A549 (cell line): Measurements from ENCODE around the gene KIT. TPM values are rescaled to one million over a fixed set of nuclear protein-coding genes. Genes with fewer than 3 reads are reported as not detected.

Source experiments
- ATAC-seq, 2 experiments: fragments of 200-7000 bp in 1 of 2; fragments of >200 bp in 1 of 2; cut with Nextera tagmentation in 1 of 2; cut with Tn5 transposase in 1 of 2; 3 replicates each; pipeline versions ENCODE4 v1.8.0 to v1.9.1; 2018 to 2020; ENCODE audit warnings: mild to moderate bottlenecking in 1 of 2, moderate library complexity in 1 of 2
- CTCF ChIA-PET: fragments of 300-600 bp; sonication (Branson Sonifier 250); formaldehyde crosslinking; extraction: SDS; loops from one replicate; lab custom pipeline; 2021; ENCODE audit warnings: antibody characterized with exemption, inconsistent platforms; lab: Yijun Ruan, JAX
- POLR2A ChIA-PET: fragments of 350-600 bp; formaldehyde crosslinking; extraction: SDS; loops from one replicate; lab custom pipeline; 2021; ENCODE audit warnings: antibody characterized with exemption, inconsistent platforms; lab: Yijun Ruan, JAX
- DNase-seq, 2 experiments: peaks; one replicate each; pipeline versions ENCODE4 v3.0.0 to v3.0.0-alpha.2; 2011 to 2016; ENCODE audit warnings: low read depth in 1 of 2, low spot score in 1 of 2
- FAIRE-seq: peaks from 2 replicates; lab custom pipeline; 2011; peaks lifted over from hg19 to GRCh38; lab: Jason Lieb, UNC
- H3K27ac ChIP-seq, 2 experiments: fragments of >200 bp; sonication (Bioruptor Twin); formaldehyde crosslinking; 3 replicates each; pipeline ENCODE4 v1.5.1; 2016 to 2017
- H3K4me1 ChIP-seq: fragments of >200 bp; sonication (Bioruptor Twin); formaldehyde crosslinking; 3 replicates; pipeline ENCODE4 v1.6.1; 2016
- H3K4me2 ChIP-seq: fragments of >200 bp; sonication (Bioruptor Twin); formaldehyde crosslinking; 3 replicates; pipeline ENCODE4 v1.6.1; 2016
- H3K4me3 ChIP-seq: fragments of >200 bp; sonication (Bioruptor Twin); formaldehyde crosslinking; 3 replicates; pipeline ENCODE4 v1.5.1; 2016
- H3K9me3 ChIP-seq: fragments of >200 bp; sonication (Bioruptor Twin); formaldehyde crosslinking; 3 replicates; pipeline ENCODE4 v1.6.1; 2016
- BHLHE40 ChIP-seq: IDR thresholded peaks from 2 replicates; pipeline ENCODE4 v1.6.1; 2012; ENCODE audit warnings: low read depth, low read length, inconsistent platforms
- CBX2 ChIP-seq: fragments of 200-600 bp; sonication (generic); IDR thresholded peaks from 2 replicates; pipeline ENCODE4 v1.6.1; 2016; ENCODE audit warnings: low read depth, mild to moderate bottlenecking, borderline replicate concordance
- CEBPB ChIP-seq, 2 experiments: fragments of >200 bp in 1 of 2; sonication (Bioruptor Twin) in 1 of 2; formaldehyde crosslinking in 1 of 2; IDR thresholded peaks; 2 replicates each; pipeline ENCODE4 v1.6.1; 2012 to 2016
- EP300 ChIP-seq, 2 experiments: fragments of >200 bp; sonication (Bioruptor Twin); formaldehyde crosslinking; IDR thresholded peaks; 2 replicates in 1 of 2; 3 replicates in 1 of 2; pipeline ENCODE4 v1.6.1; 2016 to 2017
- FOXS1 ChIP-seq: fragments of 250-450 bp; sonication (Bioruptor Pico); IDR thresholded peaks from 2 replicates; pipeline ENCODE4 v1.5.0; 2020; ENCODE audit warnings: mild to moderate bottlenecking, moderate library complexity
- GATA3 ChIP-seq: IDR thresholded peaks from 2 replicates; pipeline ENCODE4 v1.6.1; 2012; ENCODE audit warnings: borderline replicate concordance
- HDAC2 ChIP-seq: fragments of 200-600 bp; sonication (generic); IDR thresholded peaks from 2 replicates; pipeline ENCODE4 v1.6.1; 2016
- HEYL ChIP-seq: fragments of 250-450 bp; sonication (Bioruptor Pico); IDR thresholded peaks from 2 replicates; pipeline ENCODE4 v1.8.0; 2021; ENCODE audit warnings: mild to moderate bottlenecking, moderate library complexity
- HOXA7 ChIP-seq: fragments of 250-450 bp; sonication (Bioruptor Pico); IDR thresholded peaks from 2 replicates; pipeline ENCODE4 v1.5.0; 2020; ENCODE audit warnings: mild to moderate bottlenecking, moderate library complexity
- HOXB13 ChIP-seq: fragments of 250-450 bp; sonication (Bioruptor Pico); IDR thresholded peaks from 2 replicates; pipeline ENCODE4 v1.5.0; 2020; ENCODE audit warnings: low read depth, mild to moderate bottlenecking, moderate library complexity
- JUNB ChIP-seq: fragments of >200 bp; sonication (Bioruptor Twin); formaldehyde crosslinking; IDR thresholded peaks from 2 replicates; pipeline ENCODE4 v1.6.1; 2016
- KDM1A ChIP-seq: fragments of 200-600 bp; sonication (generic); IDR thresholded peaks from 2 replicates; pipeline ENCODE4 v1.6.1; 2016; ENCODE audit warnings: low read depth, mild to moderate bottlenecking
- MAFK ChIP-seq: fragments of 450-650 bp; IDR thresholded peaks from 2 replicates; pipeline ENCODE4 v1.6.1; 2014; ENCODE audit not compliant: partially characterized antibody
- MAZ ChIP-seq: fragments of 150-350 bp; IDR thresholded peaks from 2 replicates; pipeline ENCODE4 v1.6.1; 2014; ENCODE audit warnings: antibody characterized with exemption, low read depth, low read length, borderline replicate concordance
- MYC ChIP-seq: IDR thresholded peaks from 2 replicates; pipeline ENCODE4 v1.6.1; 2012; ENCODE audit warnings: mild to moderate bottlenecking, inconsistent platforms, low read length, improper control_type of control experiment, borderline replicate concordance
- NFE2L2 ChIP-seq: fragments of 150-350 bp; conservative IDR thresholded peaks from 2 replicates; pipeline ENCODE4 v1.6.1; 2014; ENCODE audit warnings: low read length
- NPAS2 ChIP-seq: fragments of 250-450 bp; sonication (Bioruptor Pico); IDR thresholded peaks from 2 replicates; pipeline ENCODE4 v1.8.0; 2022; ENCODE audit warnings: mild to moderate bottlenecking, moderate library complexity, borderline replicate concordance
- NR3C1 ChIP-seq: fragments of >200 bp; sonication (Bioruptor Twin); formaldehyde crosslinking; IDR thresholded peaks from 3 replicates; pipeline ENCODE4 v1.6.1; 2017
- PHF8 ChIP-seq: fragments of 200-600 bp; sonication (generic); IDR thresholded peaks from 2 replicates; pipeline ENCODE4 v1.6.1; 2016; ENCODE audit warnings: low read depth, mild to moderate bottlenecking, antibody characterized with exemption, moderate library complexity, borderline replicate concordance
- POLR2A ChIP-seq: IDR thresholded peaks from 2 replicates; pipeline ENCODE4 v1.6.1; 2012; ENCODE audit warnings: mild to moderate bottlenecking, low read length
- RARB ChIP-seq: fragments of 250-450 bp; sonication (Bioruptor Pico); IDR thresholded peaks from 2 replicates; pipeline ENCODE4 v1.8.0; 2021; ENCODE audit warnings: mild to moderate bottlenecking, moderate library complexity
- RFX5 ChIP-seq: fragments of 450-650 bp; IDR thresholded peaks from 2 replicates; pipeline ENCODE4 v1.7.1; 2014; ENCODE audit warnings: antibody characterized with exemption, mild to moderate bottlenecking, moderate library complexity
- SMC3 ChIP-seq: fragments of >200 bp; sonication (Bioruptor Twin); formaldehyde crosslinking; IDR thresholded peaks from 3 replicates; pipeline ENCODE4 v1.6.1; 2018; ENCODE audit warnings: inconsistent platforms
- SREBF2 ChIP-seq: fragments of 450-650 bp; IDR thresholded peaks from 2 replicates; pipeline ENCODE4 v1.6.1; 2014; ENCODE audit warnings: mild to moderate bottlenecking, moderate library complexity
- TFCP2L1 ChIP-seq: fragments of 250-450 bp; sonication (Bioruptor Pico); IDR thresholded peaks from 2 replicates; pipeline ENCODE4 v1.5.0; 2021; ENCODE audit warnings: mild to moderate bottlenecking
- ZFP36 ChIP-seq: fragments of 450-650 bp; IDR thresholded peaks from 2 replicates; pipeline ENCODE4 v1.6.1; 2014; ENCODE audit warnings: borderline replicate concordance; ENCODE audit not compliant: partially characterized antibody
- ZNF302 ChIP-seq: fragments of 250-450 bp; sonication (Bioruptor Pico); IDR thresholded peaks from 2 replicates; pipeline ENCODE4 v1.9.0; 2021; ENCODE audit warnings: inconsistent platforms, mild to moderate bottlenecking, moderate library complexity
- WGBS: methylation state at CpG from one replicate; pipeline ENCODE4 v1.1.6; 2017; ENCODE audit errors: missing lambda C conversion rate; 5-methylcytosine and 5-hydroxymethylcytosine counted together
- polyA plus RNA-seq, 4 experiments: library from polyadenylated mRNA; depleted of rRNA in 3 of 4; stranded (reverse); fragments of >200 nt; fragmentation: RNase III in 1 of 4; extraction: RNeasy Plus Mini Kit Qiagen cat#74134 plus additional on column Dnase treatment in 1 of 4; gene quantifications; 2 replicates in 3 of 4; 3 replicates in 1 of 4; pipeline ENCODE4 v1.2.3, GENCODE V29; 2011 to 2017
- TF ChIP-seq, protein P1 (sequence below): fragments of 250-450 bp; sonication (Bioruptor Pico); IDR thresholded peaks from 2 replicates; pipeline ENCODE4 v1.5.0; 2020; ENCODE audit warnings: low read depth, mild to moderate bottlenecking, moderate library complexity
- TF ChIP-seq, protein P2 (sequence below): IDR thresholded peaks from 2 replicates; pipeline ENCODE4 v1.6.1; 2012
- TF ChIP-seq, protein P3 (sequence below): IDR thresholded peaks from 2 replicates; pipeline ENCODE4 v1.6.1; 2012; ENCODE audit warnings: low read depth, borderline replicate concordance
- TF ChIP-seq, protein P4 (sequence below): fragments of 450-650 bp; IDR thresholded peaks from 2 replicates; pipeline ENCODE4 v1.6.1; 2014; ENCODE audit warnings: antibody characterized with exemption

KIT gene
- polyA plus RNA-seq, 2 of the 4 experiments (the other 2 are of a cell fraction) = not detected

DNA sequence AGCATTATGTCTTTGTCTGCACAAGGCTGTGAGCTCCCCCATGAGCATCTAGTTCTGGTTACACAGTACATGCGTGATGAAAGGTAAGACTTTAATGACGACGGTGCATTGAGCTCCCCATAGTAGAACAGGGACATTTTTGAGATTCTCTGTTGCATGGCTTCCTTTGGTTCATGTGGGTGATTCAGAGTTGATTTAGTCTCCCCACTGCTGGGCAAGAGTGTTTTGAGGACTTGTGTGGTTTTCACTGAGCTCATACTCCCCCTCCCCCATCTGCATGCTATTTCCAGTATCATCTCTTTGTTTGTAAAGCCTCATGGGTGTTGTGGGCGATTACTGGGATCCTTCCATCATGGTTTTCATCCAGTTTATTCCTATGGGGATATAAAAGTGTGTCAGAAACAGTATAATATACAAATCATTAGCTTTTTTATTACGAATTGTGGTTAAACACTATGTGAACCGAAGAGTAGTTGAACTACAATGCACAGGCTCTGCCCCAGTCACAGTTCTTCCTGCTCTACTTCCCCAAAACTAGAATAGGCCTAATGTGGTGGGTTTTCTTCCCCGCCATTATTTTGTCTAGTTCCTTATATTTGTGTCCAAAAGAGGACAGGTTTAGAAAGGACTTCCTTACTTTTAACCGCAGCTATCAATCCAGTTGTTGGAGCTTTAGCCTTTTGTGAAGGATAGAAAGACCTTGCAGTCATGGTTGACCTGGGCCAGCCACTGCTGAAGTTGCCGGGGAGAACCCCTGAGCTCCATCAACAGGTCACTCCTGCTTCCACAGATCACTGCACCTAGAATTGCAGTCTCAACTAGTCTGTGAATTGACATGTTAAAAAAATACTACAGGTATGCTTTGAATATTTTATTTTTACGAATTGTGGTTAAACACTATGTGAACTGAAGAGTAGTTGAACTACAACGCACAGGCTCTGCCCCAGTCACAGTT lies 30.4 kb downstream of the KIT start (continued):
- TF ChIP-seq RFX5 (no peak), ZFP36 (no peak), NR3C1 (no peak), KDM1A (no peak), FOXS1 (no peak), CEBPB (IDR thresholded peaks at IDR 0.05) (no peak), PHF8 (no peak), JUNB (no peak), TFCP2L1 (CRISPR knock-in tag) (no peak)
- TF ChIP-seq, protein P1, sequence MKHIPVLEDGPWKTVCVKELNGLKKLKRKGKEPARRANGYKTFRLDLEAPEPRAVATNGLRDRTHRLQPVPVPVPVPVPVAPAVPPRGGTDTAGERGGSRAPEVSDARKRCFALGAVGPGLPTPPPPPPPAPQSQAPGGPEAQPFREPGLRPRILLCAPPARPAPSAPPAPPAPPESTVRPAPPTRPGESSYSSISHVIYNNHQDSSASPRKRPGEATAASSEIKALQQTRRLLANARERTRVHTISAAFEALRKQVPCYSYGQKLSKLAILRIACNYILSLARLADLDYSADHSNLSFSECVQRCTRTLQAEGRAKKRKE (CRISPR knock-in tag) = no peak
- TF ChIP-seq, protein P2, sequence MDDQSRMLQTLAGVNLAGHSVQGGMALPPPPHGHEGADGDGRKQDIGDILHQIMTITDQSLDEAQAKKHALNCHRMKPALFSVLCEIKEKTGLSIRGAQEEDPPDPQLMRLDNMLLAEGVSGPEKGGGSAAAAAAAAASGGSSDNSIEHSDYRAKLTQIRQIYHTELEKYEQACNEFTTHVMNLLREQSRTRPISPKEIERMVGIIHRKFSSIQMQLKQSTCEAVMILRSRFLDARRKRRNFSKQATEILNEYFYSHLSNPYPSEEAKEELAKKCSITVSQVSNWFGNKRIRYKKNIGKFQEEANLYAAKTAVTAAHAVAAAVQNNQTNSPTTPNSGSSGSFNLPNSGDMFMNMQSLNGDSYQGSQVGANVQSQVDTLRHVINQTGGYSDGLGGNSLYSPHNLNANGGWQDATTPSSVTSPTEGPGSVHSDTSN = no peak
- TF ChIP-seq, all 56 proteins: peak for 0

DNA sequence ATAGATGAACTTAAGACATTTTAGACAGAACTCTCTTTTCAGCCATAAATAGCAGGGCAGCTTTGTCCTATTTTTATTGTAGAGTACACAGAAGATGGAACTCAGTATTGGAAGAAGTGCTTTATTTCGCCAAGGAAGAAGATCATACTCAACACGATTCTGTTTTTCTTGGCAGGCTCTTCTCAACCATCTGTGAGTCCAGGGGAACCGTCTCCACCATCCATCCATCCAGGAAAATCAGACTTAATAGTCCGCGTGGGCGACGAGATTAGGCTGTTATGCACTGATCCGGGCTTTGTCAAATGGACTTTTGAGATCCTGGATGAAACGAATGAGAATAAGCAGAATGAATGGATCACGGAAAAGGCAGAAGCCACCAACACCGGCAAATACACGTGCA lies 37.6 kb downstream of the KIT start:
- no peak for FAIRE-seq
- no peak for ATAC-seq
- no peak for DNase-seq
- no peak overlapping the region for H3K4me3 ChIP-seq
- no peak for TF ChIP-seq NR3C1
- TF ChIP-seq NFE2L2 = no peak
- no peak for TF ChIP-seq GATA3
- TF ChIP-seq PHF8 = no peak
- TF ChIP-seq MAFK = no peak
- TF ChIP-seq EP300 (IDR thresholded peaks at IDR 0.05) = no peak
- TF ChIP-seq ZFP36 = no peak
- TF ChIP-seq, protein P1 (CRISPR knock-in tag) = no peak
- no peak for TF ChIP-seq HOXA7 (CRISPR knock-in tag)
- no peak for TF ChIP-seq CEBPB (IDR thresholded peaks at IDR 0.05)
- TF ChIP-seq, protein P3, sequence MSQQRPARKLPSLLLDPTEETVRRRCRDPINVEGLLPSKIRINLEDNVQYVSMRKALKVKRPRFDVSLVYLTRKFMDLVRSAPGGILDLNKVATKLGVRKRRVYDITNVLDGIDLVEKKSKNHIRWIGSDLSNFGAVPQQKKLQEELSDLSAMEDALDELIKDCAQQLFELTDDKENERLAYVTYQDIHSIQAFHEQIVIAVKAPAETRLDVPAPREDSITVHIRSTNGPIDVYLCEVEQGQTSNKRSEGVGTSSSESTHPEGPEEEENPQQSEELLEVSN = no peak
- TF ChIP-seq, protein P4, sequence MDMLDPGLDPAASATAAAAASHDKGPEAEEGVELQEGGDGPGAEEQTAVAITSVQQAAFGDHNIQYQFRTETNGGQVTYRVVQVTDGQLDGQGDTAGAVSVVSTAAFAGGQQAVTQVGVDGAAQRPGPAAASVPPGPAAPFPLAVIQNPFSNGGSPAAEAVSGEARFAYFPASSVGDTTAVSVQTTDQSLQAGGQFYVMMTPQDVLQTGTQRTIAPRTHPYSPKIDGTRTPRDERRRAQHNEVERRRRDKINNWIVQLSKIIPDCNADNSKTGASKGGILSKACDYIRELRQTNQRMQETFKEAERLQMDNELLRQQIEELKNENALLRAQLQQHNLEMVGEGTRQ = no peak
- WGBS = 24% methylated on average over 12 of the region's 12 CpGs
- H3K4me2 ChIP-seq = no peak overlapping the region
- POLR2A ChIA-PET = no interaction called here
- H3K4me1 ChIP-seq = no peaks in the 10 kb centered on the region
- no peak overlapping the region for H3K27ac ChIP-seq
- H3K9me3 ChIP-seq = no peaks in the 10 kb centered on the region
- CTCF ChIA-PET = no interaction called here

DNA sequence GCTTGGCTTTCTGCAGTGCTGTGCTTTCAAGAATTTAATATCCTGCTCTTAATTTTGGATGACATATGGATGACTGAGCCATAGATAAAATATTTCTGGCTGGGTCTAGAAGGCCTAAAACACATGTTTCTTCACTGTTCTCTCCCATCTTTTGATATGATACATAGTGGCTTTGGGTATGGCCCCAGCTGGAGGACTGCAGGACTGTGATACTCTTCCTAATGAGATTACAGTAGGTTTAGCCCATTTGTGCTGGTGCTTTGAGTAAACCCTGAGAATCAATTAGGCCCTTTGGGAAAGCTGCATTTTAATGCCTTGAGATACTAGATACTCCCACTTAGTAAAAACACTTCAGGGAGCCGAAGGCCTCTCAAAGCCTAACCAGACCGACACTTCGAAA lies 38.0 kb downstream of the KIT start:
- H3K27ac ChIP-seq = no peak overlapping the region
- ChIA-PET POLR2A (no interaction called here), CTCF (no interaction called here)
- no peak for DNase-seq
- 10% methylated on average over 3 of the region's 3 CpGs for WGBS
- H3K4me1 ChIP-seq = no peaks in the 10 kb centered on the region
- TF ChIP-seq BHLHE40 (no peak), RARB (no peak), CBX2 (no peak), POLR2A (no peak), TFCP2L1 (CRISPR knock-in tag) (no peak), MAZ (no peak), NPAS2 (no peak), SREBF2 (no peak), RFX5 (no peak), HDAC2 (no peak), HOXB13 (CRISPR knock-in tag) (no peak), MYC (no peak), HEYL (CRISPR knock-in tag) (no peak), ZNF302 (CRISPR knock-in tag) (no peak), EP300 (IDR thresholded peaks at IDR 0.05) (no peak), SMC3 (no peak)
- TF ChIP-seq, protein P3 = no peak
- TF ChIP-seq, all 56 proteins: peak for 0
- H3K4me3 ChIP-seq = no peak overlapping the region
- no peaks in the 10 kb centered on the region for H3K9me3 ChIP-seq
- FAIRE-seq (no peak), ATAC-seq (no peak)
- H3K4me2 ChIP-seq = no peak overlapping the region
